Ovary (tissue), 9 donors: Measurements from ENCODE around the gene DOCK8. TPM values are rescaled to one million over a fixed set of nuclear protein-coding genes. Genes with fewer than 3 reads are reported as not detected.

ENCODE experiments used
- DNase-seq, 5 donors: peaks; one replicate each; pipeline ENCODE4 v3.0.0-alpha.2; 2019 to 2020
- H3K27ac ChIP-seq, 2 donors: fragments of 200-600 bp; one replicate each; pipeline versions ENCODE4 v1.5.1 to v1.8.0; 2019 to 2022
- H3K27me3 ChIP-seq: fragments of 200-600 bp; one replicate; pipeline ENCODE4 v1.8.0; 2022
- H3K36me3 ChIP-seq: fragments of 200-600 bp; sonication (generic); one replicate; pipeline ENCODE4 v1.5.1; 2019
- H3K4me1 ChIP-seq: one replicate; pipeline ENCODE4 v1.8.1; 2013; ENCODE audit warnings: mild to moderate bottlenecking, moderate library complexity; ENCODE audit not compliant: insufficient read depth
- H3K4me3 ChIP-seq: fragments of 200-600 bp; sonication (generic); one replicate; pipeline ENCODE4 v1.5.1; 2017
- H3K9me3 ChIP-seq, 2 donors: fragments of 200-600 bp in 1 of 2; sonication (generic) in 1 of 2; one replicate each; pipeline versions ENCODE4 v1.5.1 to v1.8.1; 2013 to 2019; ENCODE audit warnings: mild to moderate bottlenecking in 1 of 2, moderate library complexity in 1 of 2
- CTCF ChIP-seq, 3 donors: fragments of 450-650 bp in 2 of 3; fragments of 200-600 bp in 1 of 3; IDR thresholded peaks; one replicate each; pipeline versions ENCODE4 v1.5.1 to v1.8.0; 2016 to 2022; ENCODE audit warnings: antibody characterized with exemption in 3 of 3, mild to moderate bottlenecking in 1 of 3
- EP300 ChIP-seq: sonication (generic); formaldehyde crosslinking; IDR thresholded peaks from one replicate; pipeline ENCODE4 v1.6.1; 2017; ENCODE audit warnings: antibody characterized with exemption
- POLR2A ChIP-seq: fragments of 450-650 bp; IDR thresholded peaks from one replicate; pipeline ENCODE4 v1.6.1; 2017; ENCODE audit warnings: antibody characterized with exemption, mild to moderate bottlenecking, moderate library complexity
- WGBS, 3 donors: extraction: QIAGEN DNeasy Blood & Tissue Kit in 1 of 3; methylation state at CpG; one replicate each; pipeline versions ENCODE4 v1.1.5 to v1.1.7; 2013 to 2017; 5-methylcytosine and 5-hydroxymethylcytosine counted together
- intact Hi-C, 4 donors: fragments of 100-400 bp; cut with DNase I; formaldehyde crosslinking; loops; one replicate each; pipeline versions ENCODE4 v1.11.0 to v1.15.1; 2022 to 2023
- polyA plus RNA-seq, 2 donors: library from polyadenylated mRNA; stranded (reverse); fragments of 200-250 nt in 1 of 2; fragments of 350-450 nt in 1 of 2; fragmentation: Illumina TruSeq in 1 of 2; extraction: RNeasy Lipid Tissue Mini Kit (QIAGEN cat#74804) in 1 of 2; gene quantifications; one replicate each; pipeline ENCODE4 v1.2.3, GENCODE V29; 2013 to 2014
- total RNA-seq, 7 donors: library from RNA; depleted of rRNA in 2 of 7; stranded (reverse); fragments of >200 nt in 2 of 7; fragmentation: NEBNext Ultra II Directional in 3 of 7; extraction: Animal tissue kit (Norgen Biotek cat#: 25700) in 3 of 7; gene quantifications; one replicate each; pipeline versions ENCODE4 v1.1.0 to v1.2.4, GENCODE V29; 2016 to 2023
- donor health status: DM: no; HTN: no; CAD: no; lungs with moderate emphysema.
- donor health status: DM: no; HTN: no; CAD: no.
- donor health status: Bipolar disorder and iron deficiency.
- donor health status: DM: yes; HTN: yes; CAD: no.
- donor health status: DM: no; HTN: no; CAD: no.
- donor health status: DM: yes; HTN: yes; CAD: no.

DOCK8 gene
- total and polyA plus RNA-seq, 9 donors, result 1.4 to 12.2 (median 7.3) TPM

GRCh38 chr9:237141-237857 is 22.6 kb downstream of the DOCK8 start:
- H3K27ac ChIP-seq, result no peak overlapping the region
- DNase-seq, result no peak
- no peaks in the 10 kb centered on the region for H3K4me1 ChIP-seq
- no peak overlapping the region for H3K4me3 ChIP-seq
- 62 to 63% (median 62%) methylated on average over 3 of the region's 3 CpGs for WGBS, 3 donors
- TF ChIP-seq CTCF (IDR thresholded peaks at IDR 0.05), result no peak
- no peak for TF ChIP-seq EP300
- no peak for TF ChIP-seq POLR2A
- no peaks in the 10 kb centered on the region for H3K27me3 ChIP-seq
- H3K36me3 ChIP-seq, result no peaks in the 10 kb centered on the region
- H3K9me3 ChIP-seq, result no peaks in the 10 kb centered on the region
- intact Hi-C loops, result no loop called here

GRCh38 chr9:237858-238345 is 23.2 kb downstream of the DOCK8 start:
- WGBS, 3 donors, result 45 to 53% (median 48%) methylated on average over 4 of the region's 4 CpGs
- Histone ChIP-seq H3K4me1 (no peaks in the 10 kb centered on the region), H3K4me3 (no peak overlapping the region), H3K36me3 (no peaks in the 10 kb centered on the region), H3K9me3 (no peaks in the 10 kb centered on the region), H3K27me3 (no peaks in the 10 kb centered on the region), H3K27ac (no peak overlapping the region)
- no peak for DNase-seq
- TF ChIP-seq EP300 (no peak), POLR2A (no peak), CTCF (IDR thresholded peaks at IDR 0.05) (no peak)
- intact Hi-C loops, result no loop called here

- no peak overlapping the region for H3K27ac ChIP-seq
- WGBS, 3 donors, result 66 to 73% (median 71%) methylated on average over 5 of the region's 5 CpGs
- H3K4me3 ChIP-seq, result no peak overlapping the region
- DNase-seq, result no peak
- H3K36me3 ChIP-seq, result no peaks in the 10 kb centered on the region
- H3K27me3 ChIP-seq, result no peaks in the 10 kb centered on the region
- intact Hi-C loops, result no loop called here
- H3K4me1 ChIP-seq, result no peaks in the 10 kb centered on the region
- no peak for TF ChIP-seq CTCF (IDR thresholded peaks at IDR 0.05)
- no peak for TF ChIP-seq EP300
- no peak for TF ChIP-seq POLR2A
- H3K9me3 ChIP-seq, result no peaks in the 10 kb centered on the region
Measured at GRCh38 chr9:242461-243080, 27.9 kb downstream of the DOCK8 start.

GRCh38 chr9:248278-248961 is 33.8 kb downstream of the DOCK8 start:
- no peak for TF ChIP-seq EP300
- no peak for TF ChIP-seq CTCF (IDR thresholded peaks at IDR 0.05)
- no peak for TF ChIP-seq POLR2A
- intact Hi-C loops, result no loop called here
- no peaks in the 10 kb centered on the region for H3K27me3 ChIP-seq
- no peak overlapping the region for H3K27ac ChIP-seq
- H3K36me3 ChIP-seq, result no peaks in the 10 kb centered on the region
- DNase-seq, result no peak
- 78 to 87% (median 80%) methylated on average over 2 of the region's 2 CpGs for WGBS, 3 donors
- no peaks in the 10 kb centered on the region for H3K4me1 ChIP-seq
- no peak overlapping the region for H3K4me3 ChIP-seq
- no peaks in the 10 kb centered on the region for H3K9me3 ChIP-seq
